ENCODE measurements around the gene ACTBL2. TPM values are rescaled to one million over a fixed set of nuclear protein-coding genes. Genes with fewer than 3 reads are reported as not detected.

Gene ACTBL2
- total RNA-seq, 1 donor from 2014 or later: not detected

DNA sequence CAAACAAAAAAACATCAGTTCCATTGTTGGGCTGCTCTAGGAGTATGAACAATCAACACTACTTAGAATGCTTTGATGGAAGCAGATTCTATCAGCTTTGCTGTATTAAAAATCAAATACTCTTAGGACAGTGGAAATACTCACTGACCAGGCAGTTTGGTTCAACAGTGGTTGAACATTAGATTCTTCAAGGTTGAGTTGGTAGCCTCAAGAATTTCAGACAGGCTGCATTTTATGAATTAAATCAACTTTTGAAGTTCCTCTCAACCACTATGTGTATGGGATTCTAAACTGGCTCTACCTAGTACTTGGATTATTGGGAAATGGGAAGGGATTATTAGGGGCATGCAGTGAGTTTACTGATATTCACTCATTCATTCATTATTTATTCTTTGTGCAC lies 35.0 kb downstream of the ACTBL2 start:
- Mint-ChIP-seq H3K4me3 (ENCODE audit: unreplicated experiment) (no peak overlapping the region), H3K4me1 (ENCODE audit: low read depth, unreplicated experiment) (no peaks in the 10 kb centered on the region), H3K36me3 (ENCODE audit: unreplicated experiment) (no peaks in the 10 kb centered on the region), H3K27me3 (ENCODE audit: unreplicated experiment) (peaks cover 4% of the 10 kb centered on the region), H3K9me3 (ENCODE audit: unreplicated experiment) (no peaks in the 10 kb centered on the region), H3K27ac (ENCODE audit: unreplicated experiment) (no peak overlapping the region)
- DNase-seq: no peak
- TF ChIP-seq CTCF (IDR thresholded peaks at IDR 0.05; ENCODE audit: partially characterized antibody, unreplicated experiment): no peak

DNA sequence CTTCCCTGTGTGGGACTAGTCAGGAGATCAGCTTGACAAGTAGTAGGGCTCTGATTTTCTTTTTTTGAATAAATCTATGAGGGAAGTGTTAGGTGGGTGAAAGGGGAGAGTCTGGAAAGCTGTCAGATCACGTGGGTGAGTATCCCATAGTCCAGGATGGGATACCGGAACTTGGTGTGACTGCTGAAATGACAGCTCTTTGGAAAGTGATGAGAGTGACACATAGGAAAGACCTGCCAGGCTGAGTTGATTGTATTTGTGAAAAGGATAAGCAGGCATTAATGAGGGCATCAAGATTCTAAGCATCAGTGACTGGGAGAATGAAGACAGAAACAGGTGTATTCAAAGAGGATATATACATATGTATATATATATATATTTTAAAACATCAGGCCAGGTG lies 35.6 kb downstream of the ACTBL2 start:
- Mint-ChIP-seq H3K9me3 (ENCODE audit: unreplicated experiment) (no peaks in the 10 kb centered on the region), H3K4me3 (ENCODE audit: unreplicated experiment) (no peak overlapping the region), H3K27ac (ENCODE audit: unreplicated experiment) (no peak overlapping the region), H3K27me3 (ENCODE audit: unreplicated experiment) (peaks cover 4% of the 10 kb centered on the region), H3K36me3 (ENCODE audit: unreplicated experiment) (no peaks in the 10 kb centered on the region), H3K4me1 (ENCODE audit: low read depth, unreplicated experiment) (peaks cover 3% of the 10 kb centered on the region)
- no peak for TF ChIP-seq CTCF (IDR thresholded peaks at IDR 0.05; ENCODE audit: partially characterized antibody, unreplicated experiment)
- no peak for DNase-seq

DNA sequence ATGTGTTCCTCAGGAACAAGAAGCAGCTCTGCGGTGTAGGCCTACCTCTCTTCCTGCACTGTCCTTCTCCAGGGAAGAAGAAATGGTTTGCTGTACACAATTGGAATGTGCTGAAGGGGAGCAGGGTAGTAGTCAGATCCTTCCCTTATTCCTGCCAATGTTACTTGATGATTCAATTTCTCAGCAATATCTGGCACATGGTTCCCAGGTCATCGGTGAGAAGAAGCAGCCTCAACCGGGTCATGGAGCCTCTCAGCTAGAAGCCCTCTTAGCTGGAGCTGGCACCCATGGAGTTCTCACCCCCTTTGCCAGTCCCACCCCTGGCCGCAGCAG lies 36.9 kb downstream of the ACTBL2 start:
- peaks cover 13% of the 10 kb centered on the region for H3K4me1 Mint-ChIP-seq (ENCODE audit: low read depth, unreplicated experiment)
- no peaks in the 10 kb centered on the region for H3K36me3 Mint-ChIP-seq (ENCODE audit: unreplicated experiment)
- H3K9me3 Mint-ChIP-seq (ENCODE audit: unreplicated experiment): no peaks in the 10 kb centered on the region
- no peak for DNase-seq
- H3K4me3 Mint-ChIP-seq (ENCODE audit: unreplicated experiment): no peak overlapping the region
- peaks cover 2% of the 10 kb centered on the region for H3K27me3 Mint-ChIP-seq (ENCODE audit: unreplicated experiment)
- H3K27ac Mint-ChIP-seq (ENCODE audit: unreplicated experiment): no peak overlapping the region
- no peak for TF ChIP-seq CTCF (IDR thresholded peaks at IDR 0.05; ENCODE audit: partially characterized antibody, unreplicated experiment)

GRCh38 chr5:57445006-57445704 lies 37.5 kb downstream of the ACTBL2 start:
- no peak for DNase-seq
- H3K27me3 Mint-ChIP-seq (ENCODE audit: unreplicated experiment): peaks cover 2% of the 10 kb centered on the region
- H3K4me1 Mint-ChIP-seq (ENCODE audit: low read depth, unreplicated experiment): peaks cover 15% of the 10 kb centered on the region
- H3K9me3 Mint-ChIP-seq (ENCODE audit: unreplicated experiment): no peaks in the 10 kb centered on the region
- H3K4me3 Mint-ChIP-seq (ENCODE audit: unreplicated experiment): no peak overlapping the region
- no peak for TF ChIP-seq CTCF (IDR thresholded peaks at IDR 0.05; ENCODE audit: partially characterized antibody, unreplicated experiment)
- no peak overlapping the region for H3K27ac Mint-ChIP-seq (ENCODE audit: unreplicated experiment)
- H3K36me3 Mint-ChIP-seq (ENCODE audit: unreplicated experiment): no peaks in the 10 kb centered on the region

DNA sequence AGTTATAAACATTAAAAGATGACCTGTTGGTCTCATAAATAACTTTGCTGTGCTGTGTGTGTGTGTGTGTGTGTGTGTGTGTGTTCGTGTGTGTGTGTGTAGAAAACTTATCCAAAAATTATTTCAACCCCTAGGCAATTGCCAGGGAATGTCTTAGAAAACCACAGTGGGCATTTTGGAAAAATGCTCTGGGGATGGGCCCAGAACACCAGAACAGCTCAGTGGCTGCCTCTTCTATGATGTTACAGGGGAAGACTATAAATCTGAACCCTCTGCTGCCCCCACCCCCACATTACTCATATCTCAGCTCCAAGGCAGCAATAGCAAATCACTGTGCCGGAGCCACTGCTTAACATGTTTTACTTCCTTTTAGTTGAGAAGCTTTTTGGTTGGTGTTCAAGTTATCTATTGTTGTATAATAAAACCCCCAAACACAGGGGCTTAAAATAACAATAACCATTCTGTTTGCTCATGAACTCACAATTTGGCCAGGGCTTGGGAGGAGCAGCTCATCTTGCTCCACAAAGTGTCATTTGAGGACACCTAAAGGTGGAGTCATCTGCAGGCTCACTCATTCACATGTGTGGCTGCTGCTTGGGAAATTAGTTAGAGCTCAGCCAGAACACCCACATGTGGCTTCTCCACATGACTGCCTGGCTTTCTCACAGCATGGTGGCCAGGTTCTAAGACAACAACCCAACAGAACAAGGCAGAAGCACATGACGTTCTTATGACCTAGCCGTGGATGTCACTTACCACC lies 40.4 kb downstream of the ACTBL2 start:
- Mint-ChIP-seq H3K27ac (ENCODE audit: unreplicated experiment) (peak overlapping the region; percentile 34), H3K27me3 (ENCODE audit: unreplicated experiment) (no peaks in the 10 kb centered on the region), H3K4me3 (ENCODE audit: unreplicated experiment) (no peak overlapping the region), H3K9me3 (ENCODE audit: unreplicated experiment) (no peaks in the 10 kb centered on the region), H3K4me1 (ENCODE audit: low read depth, unreplicated experiment) (peaks cover 15% of the 10 kb centered on the region), H3K36me3 (ENCODE audit: unreplicated experiment) (no peaks in the 10 kb centered on the region)
- no peak for TF ChIP-seq CTCF (IDR thresholded peaks at IDR 0.05; ENCODE audit: partially characterized antibody, unreplicated experiment)
- DNase-seq: no peak

Data from glutamatergic neuron (in vitro differentiated cells).